Calu3 (cell line): ENCODE measurements around the gene SATL1. TPM values are rescaled to one million over a fixed set of nuclear protein-coding genes. Genes with fewer than 3 reads are reported as not detected.

ENCODE experiments used
- BruUV-seq: library from RNA; stranded (reverse); fragments of 400-500 nt; replicated peaks from 2 replicates; lab custom pipeline; 2021; lab: Mats Ljungman, UMichigan
- CTCF ChIA-PET: fragments of 300-600 bp; sonication (Branson Sonifier 250); formaldehyde crosslinking; loops from one replicate; lab custom pipeline; 2022; ENCODE audit warnings: antibody characterized with exemption; lab: Charles Lee
- DNase-seq: peaks from one replicate; pipeline ENCODE4 v3.0.0; 2022
- H3K27ac Mint-ChIP-seq: one replicate; pipeline ENCODE4 v1.8.0; 2022; ENCODE audit warnings: mixed read lengths; ENCODE audit not compliant: unreplicated experiment
- H3K27me3 Mint-ChIP-seq: one replicate; pipeline ENCODE4 v1.8.0; 2022; ENCODE audit warnings: mixed read lengths; ENCODE audit not compliant: unreplicated experiment
- H3K36me3 Mint-ChIP-seq: one replicate; pipeline ENCODE4 v1.8.0; 2022; ENCODE audit warnings: mild to moderate bottlenecking, moderate library complexity, mixed read lengths; ENCODE audit not compliant: insufficient read depth, unreplicated experiment
- H3K4me1 Mint-ChIP-seq: one replicate; pipeline ENCODE4 v1.8.0; 2022; ENCODE audit warnings: mild to moderate bottlenecking, low read depth, mixed read lengths; ENCODE audit not compliant: unreplicated experiment
- H3K4me3 Mint-ChIP-seq: one replicate; pipeline ENCODE4 v1.8.0; 2022; ENCODE audit warnings: mild to moderate bottlenecking, low read depth, moderate library complexity, mixed read lengths; ENCODE audit not compliant: unreplicated experiment
- H3K9me3 Mint-ChIP-seq: one replicate; pipeline ENCODE4 v1.8.0; 2022; ENCODE audit warnings: low read depth, mixed read lengths; ENCODE audit not compliant: unreplicated experiment
- intact Hi-C: fragments of 100-400 bp; cut with micrococcal nuclease; formaldehyde crosslinking; loops from one replicate; pipeline ENCODE4 v1.10.0; 2022; ENCODE audit not compliant: unreplicated experiment
- total RNA-seq: library from RNA; stranded (reverse); gene quantifications from 2 replicates; pipeline ENCODE4 v1.2.3, GENCODE V29; 2022
- TF ChIP-seq, protein P1 (sequence below): fragments of 200-600 bp; IDR thresholded peaks from one replicate; pipeline ENCODE4 v1.8.0; 2022; ENCODE audit warnings: antibody characterized with exemption; ENCODE audit not compliant: unreplicated experiment

SATL1 gene
- total RNA-seq, 1 experiment from 2014 or later: not detected

DNA sequence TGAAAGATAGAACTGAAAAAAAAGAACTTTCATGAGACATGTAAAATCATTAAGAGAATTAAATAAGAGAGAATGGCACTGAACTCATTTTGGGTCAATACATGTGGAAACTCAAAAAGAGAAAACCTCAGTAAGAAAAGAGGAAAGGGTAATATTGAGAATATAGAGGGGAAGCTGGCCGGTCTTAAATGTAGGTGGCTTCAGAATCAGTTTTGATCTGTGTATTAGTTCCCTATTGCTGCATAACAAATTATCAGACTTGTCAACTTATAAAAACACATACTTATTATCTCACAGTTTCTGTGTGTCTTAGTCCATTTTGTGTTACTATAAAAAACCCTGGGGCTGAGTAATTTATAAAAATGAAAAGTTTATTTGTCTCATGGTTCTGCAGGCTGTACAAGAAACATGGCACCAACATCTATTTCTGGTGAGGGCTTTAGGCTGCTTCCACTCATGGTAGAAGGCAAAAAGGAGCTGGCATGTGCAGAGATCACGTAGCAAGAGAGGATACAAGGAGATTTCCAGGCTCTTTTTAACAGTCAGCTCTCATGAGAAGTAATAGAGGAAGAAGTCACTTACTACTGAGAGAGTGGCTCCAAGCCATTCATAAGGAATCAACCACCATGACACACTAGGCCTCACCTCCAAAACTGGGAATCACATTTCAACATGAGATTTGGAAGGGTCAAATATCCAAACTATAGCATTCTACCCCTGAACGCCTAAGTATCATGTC lies 29.6 kb downstream of the SATL1 start:
- Mint-ChIP-seq H3K36me3 (no peaks in the 10 kb centered on the region), H3K4me3 (no peak overlapping the region), H3K27me3 (no peaks in the 10 kb centered on the region), H3K27ac (no peak overlapping the region), H3K9me3 (peaks cover 5% of the 10 kb centered on the region), H3K4me1 (no peaks in the 10 kb centered on the region)
- CTCF ChIA-PET: no interaction called here
- no TSS peak for BruUV-seq
- intact Hi-C loops: no loop called here
- DNase-seq: no peak
- TF ChIP-seq, protein P1, sequence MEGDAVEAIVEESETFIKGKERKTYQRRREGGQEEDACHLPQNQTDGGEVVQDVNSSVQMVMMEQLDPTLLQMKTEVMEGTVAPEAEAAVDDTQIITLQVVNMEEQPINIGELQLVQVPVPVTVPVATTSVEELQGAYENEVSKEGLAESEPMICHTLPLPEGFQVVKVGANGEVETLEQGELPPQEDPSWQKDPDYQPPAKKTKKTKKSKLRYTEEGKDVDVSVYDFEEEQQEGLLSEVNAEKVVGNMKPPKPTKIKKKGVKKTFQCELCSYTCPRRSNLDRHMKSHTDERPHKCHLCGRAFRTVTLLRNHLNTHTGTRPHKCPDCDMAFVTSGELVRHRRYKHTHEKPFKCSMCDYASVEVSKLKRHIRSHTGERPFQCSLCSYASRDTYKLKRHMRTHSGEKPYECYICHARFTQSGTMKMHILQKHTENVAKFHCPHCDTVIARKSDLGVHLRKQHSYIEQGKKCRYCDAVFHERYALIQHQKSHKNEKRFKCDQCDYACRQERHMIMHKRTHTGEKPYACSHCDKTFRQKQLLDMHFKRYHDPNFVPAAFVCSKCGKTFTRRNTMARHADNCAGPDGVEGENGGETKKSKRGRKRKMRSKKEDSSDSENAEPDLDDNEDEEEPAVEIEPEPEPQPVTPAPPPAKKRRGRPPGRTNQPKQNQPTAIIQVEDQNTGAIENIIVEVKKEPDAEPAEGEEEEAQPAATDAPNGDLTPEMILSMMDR: no peak

DNA sequence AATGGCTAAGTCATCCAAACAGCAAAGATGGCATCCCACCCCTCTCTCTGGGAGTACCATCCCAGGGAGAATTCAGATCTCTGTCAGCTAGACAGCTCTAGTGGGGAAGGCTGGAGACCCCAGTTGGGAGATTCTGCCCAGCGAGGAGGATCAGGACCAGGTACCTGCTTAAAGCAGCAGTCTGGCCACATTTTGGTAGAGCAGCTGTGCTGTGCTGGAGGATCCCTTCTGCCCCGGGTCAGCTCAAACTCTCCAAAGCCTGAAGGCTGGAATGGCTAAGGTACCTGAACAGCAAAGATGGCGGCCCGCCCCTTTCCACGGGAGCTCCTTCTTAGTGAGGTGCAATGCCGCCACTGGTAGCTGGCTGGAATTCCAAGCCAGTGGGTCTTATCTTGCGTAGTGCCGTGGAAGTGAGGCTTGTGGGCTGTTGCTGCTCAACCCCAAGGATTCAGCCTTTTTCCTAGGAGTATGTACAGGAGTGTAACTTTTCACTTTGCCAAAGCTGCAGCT lies 40.1 kb downstream of the SATL1 start:
- Mint-ChIP-seq H3K4me1 (no peaks in the 10 kb centered on the region), H3K36me3 (no peaks in the 10 kb centered on the region), H3K4me3 (no peak overlapping the region), H3K27me3 (no peaks in the 10 kb centered on the region), H3K27ac (no peak overlapping the region), H3K9me3 (no peaks in the 10 kb centered on the region)
- DNase-seq: no peak
- BruUV-seq: no TSS peak
- CTCF ChIA-PET: no interaction called here
- TF ChIP-seq, protein P1: no peak
- intact Hi-C loops: no loop called here

DNA sequence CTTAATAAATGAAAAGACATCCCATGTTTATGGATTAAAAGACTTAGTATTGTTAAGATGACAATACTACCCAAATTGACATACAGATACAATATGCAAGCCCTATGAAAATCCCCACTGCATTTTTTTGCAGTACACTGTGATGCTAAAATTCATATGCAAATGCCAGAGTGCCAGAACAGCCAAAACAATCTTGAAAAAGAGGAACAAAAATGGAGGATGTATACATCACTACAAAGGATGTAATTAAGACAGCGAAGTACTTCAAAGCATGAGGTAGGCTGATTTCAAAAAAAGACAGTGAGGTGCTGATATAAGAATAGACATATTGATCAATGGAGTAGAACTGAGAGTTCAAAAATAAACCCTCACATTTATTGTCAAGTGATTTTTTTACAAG lies 47.3 kb downstream of the SATL1 start:
- Mint-ChIP-seq H3K4me1 (no peaks in the 10 kb centered on the region), H3K9me3 (peaks cover 3% of the 10 kb centered on the region), H3K27ac (no peak overlapping the region), H3K27me3 (no peaks in the 10 kb centered on the region), H3K4me3 (no peak overlapping the region), H3K36me3 (no peaks in the 10 kb centered on the region)
- DNase-seq: no peak
- no TSS peak for BruUV-seq
- TF ChIP-seq, protein P1: no peak
- CTCF ChIA-PET: no interaction called here
- intact Hi-C loops: no loop called here

DNA sequence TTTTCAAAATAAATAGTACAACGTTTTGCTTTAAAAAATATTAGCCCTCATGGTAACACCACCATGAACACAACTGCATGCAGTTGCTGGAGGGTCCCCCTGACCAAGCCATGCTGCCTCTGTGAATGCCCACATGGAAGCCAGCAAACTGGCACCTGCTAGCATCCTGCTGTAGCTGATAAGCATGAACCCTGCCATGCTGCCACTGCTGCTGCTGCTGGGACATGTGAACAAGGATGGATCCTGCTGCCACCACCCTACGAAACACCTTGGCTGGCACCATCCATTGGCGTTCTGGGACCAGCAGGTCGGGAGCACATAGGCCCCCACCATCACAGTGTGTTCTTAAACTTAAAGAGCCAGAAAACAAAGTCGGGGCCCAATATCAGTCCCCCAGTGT lies 83.9 kb downstream of the SATL1 start:
- BruUV-seq: no TSS peak
- Mint-ChIP-seq H3K27me3 (no peaks in the 10 kb centered on the region), H3K27ac (no peak overlapping the region), H3K36me3 (no peaks in the 10 kb centered on the region), H3K4me1 (no peaks in the 10 kb centered on the region), H3K9me3 (peaks cover 3% of the 10 kb centered on the region), H3K4me3 (no peak overlapping the region)
- intact Hi-C loops: no loop called here
- TF ChIP-seq, protein P1: no peak
- CTCF ChIA-PET: no interaction called here
- DNase-seq: no peak
